DOHH2 (cell line): ENCODE measurements around the gene TRMT5.

Source experiments
- EZH2phosphoT487 ChIP-seq: fragments of 200-600 bp; sonication (generic); IDR thresholded peaks from 2 replicates; pipeline ENCODE4 v1.6.1; 2017; ENCODE audit warnings: borderline replicate concordance, mild to moderate bottlenecking, antibody characterized with exemption, low read length, moderate library complexity, mixed read lengths
- TF ChIP-seq, protein P1 (sequence below): fragments of 200-600 bp; sonication (generic); IDR thresholded peaks from one replicate; pipeline ENCODE4 v1.5.1; 2014; ENCODE audit warnings: antibody characterized with exemption, mild to moderate bottlenecking, low read depth, low read length; ENCODE audit not compliant: poor library complexity, severe bottlenecking

DNA sequence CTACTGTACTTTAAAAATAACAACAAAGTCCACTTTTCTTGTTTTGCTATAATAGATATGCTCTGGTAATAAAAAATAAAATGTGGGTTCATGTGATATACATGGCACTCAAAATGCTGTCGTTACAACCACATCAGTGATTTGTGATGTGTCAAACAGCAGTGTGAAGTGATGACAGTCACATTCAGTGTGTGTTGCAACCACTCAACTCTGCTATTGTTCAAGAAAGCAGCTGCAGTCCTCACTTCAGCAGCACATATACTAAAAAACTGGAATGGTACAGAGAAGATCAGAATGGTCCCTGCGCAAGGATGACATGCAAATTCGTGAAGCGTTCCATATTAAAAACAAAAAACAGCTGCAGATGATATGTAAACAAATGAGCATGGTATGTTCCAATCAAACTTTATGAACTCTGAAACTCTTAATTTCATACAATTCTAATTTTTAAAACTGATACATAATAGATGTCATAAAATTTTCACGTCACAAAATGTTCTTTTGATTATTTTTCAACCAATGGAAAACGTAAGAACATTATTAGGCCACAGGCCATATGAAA lies 6.7 kb downstream of the TRMT5 start:
- TF ChIP-seq, protein P1, sequence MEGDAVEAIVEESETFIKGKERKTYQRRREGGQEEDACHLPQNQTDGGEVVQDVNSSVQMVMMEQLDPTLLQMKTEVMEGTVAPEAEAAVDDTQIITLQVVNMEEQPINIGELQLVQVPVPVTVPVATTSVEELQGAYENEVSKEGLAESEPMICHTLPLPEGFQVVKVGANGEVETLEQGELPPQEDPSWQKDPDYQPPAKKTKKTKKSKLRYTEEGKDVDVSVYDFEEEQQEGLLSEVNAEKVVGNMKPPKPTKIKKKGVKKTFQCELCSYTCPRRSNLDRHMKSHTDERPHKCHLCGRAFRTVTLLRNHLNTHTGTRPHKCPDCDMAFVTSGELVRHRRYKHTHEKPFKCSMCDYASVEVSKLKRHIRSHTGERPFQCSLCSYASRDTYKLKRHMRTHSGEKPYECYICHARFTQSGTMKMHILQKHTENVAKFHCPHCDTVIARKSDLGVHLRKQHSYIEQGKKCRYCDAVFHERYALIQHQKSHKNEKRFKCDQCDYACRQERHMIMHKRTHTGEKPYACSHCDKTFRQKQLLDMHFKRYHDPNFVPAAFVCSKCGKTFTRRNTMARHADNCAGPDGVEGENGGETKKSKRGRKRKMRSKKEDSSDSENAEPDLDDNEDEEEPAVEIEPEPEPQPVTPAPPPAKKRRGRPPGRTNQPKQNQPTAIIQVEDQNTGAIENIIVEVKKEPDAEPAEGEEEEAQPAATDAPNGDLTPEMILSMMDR: no peak
- TF ChIP-seq EZH2phosphoT487: no peak
